ENCODE results near the gene S100G.

- TF ChIP-seq CTCF (conservative IDR thresholded peaks at IDR 0.05) (no peak), ZFX (IDR thresholded peaks at IDR 0.05) (no peak)
Observed at GRCh38 chrX:16696956-16697355, 47.0 kb downstream of the S100G start.
